NCI-H446 (cell line): ENCODE results near the gene HMGB1.

ENCODE experiments used
- DNase-seq, 2 experiments: peaks; one replicate each; lab custom pipeline; 2025; lab: John Stamatoyannopoulos, UW

Gene HMGB1

GRCh38 chr13:30429721-30430694 lies 35.7 kb downstream of the HMGB1 start:
- no peak for DNase-seq

- no peak for DNase-seq
These were observed 36.5 kb downstream of the HMGB1 start for GRCh38 chr13:30429235-30429634.

GRCh38 chr13:30423891-30424290 lies 41.8 kb downstream of the HMGB1 start:
- no peak for DNase-seq

GRCh38 chr13:30422054-30422839 lies 43.5 kb downstream of the HMGB1 start, which contains the start of gene UBE2L5:
Gene UBE2L5, plus strand, starts transcription at chr13:30422493. Its CDS starts 5,498 bp downstream, at chr13:30427991.
- peak in 1 of 2 experiments; percentile 48 for DNase-seq

GRCh38 chr13:30421093-30422053 lies 44.4 kb downstream of the HMGB1 start:
- DNase-seq: no peak

GRCh38 chr13:30418717-30419459 lies 46.8 kb downstream of the HMGB1 start:
- no peak for DNase-seq

GRCh38 chr13:30418075-30418716 lies 47.5 kb downstream of the HMGB1 start:
- DNase-seq: no peak

GRCh38 chr13:30416471-30416870 lies 49.3 kb downstream of the HMGB1 start:
- DNase-seq: no peak

- DNase-seq: no peak
These were observed 50.2 kb downstream of the HMGB1 start for GRCh38 chr13:30415430-30416030.

- DNase-seq: no peak
These were observed 51.9 kb downstream of the HMGB1 start for GRCh38 chr13:30413842-30414241.

GRCh38 chr13:30412346-30412745 lies 53.4 kb downstream of the HMGB1 start:
- DNase-seq: no peak

GRCh38 chr13:30410705-30411125 lies 55.0 kb downstream of the HMGB1 start:
- no peak for DNase-seq

- DNase-seq: no peak
These were observed 55.6 kb downstream of the HMGB1 start for GRCh38 chr13:30409886-30410704.

GRCh38 chr13:30408319-30409101 lies 57.2 kb downstream of the HMGB1 start:
- DNase-seq: peak in 1 of 2 experiments; percentile 38

- no peak for DNase-seq
These were observed 58.8 kb downstream of the HMGB1 start for GRCh38 chr13:30406779-30407416.
